Gastrocnemius medialis (tissue), 4 donors: ENCODE data around the gene CLEC20A.

ENCODE experiments used
- POLR2A ChIP-seq, 2 donors: fragments of 450-650 bp; IDR thresholded peaks; one replicate each; pipeline ENCODE4 v1.6.1; 2017; ENCODE audit warnings: antibody characterized with exemption in 2 of 2, mild to moderate bottlenecking in 2 of 2, moderate library complexity in 2 of 2
- TF ChIP-seq, protein P1 (sequence below), 5 experiments: fragments of 450-650 bp in 3 of 5; fragments of 200-600 bp in 2 of 5; sonication (generic) in 2 of 5; IDR thresholded peaks in 4 of 5; conservative IDR thresholded peaks in 1 of 5; 1 replicate in 4 of 5; 2 replicates in 1 of 5; pipeline ENCODE4 v1.5.1; 2016 to 2019; ENCODE audit warnings: antibody characterized with exemption in 5 of 5, mild to moderate bottlenecking in 3 of 5, moderate library complexity in 3 of 5

DNA sequence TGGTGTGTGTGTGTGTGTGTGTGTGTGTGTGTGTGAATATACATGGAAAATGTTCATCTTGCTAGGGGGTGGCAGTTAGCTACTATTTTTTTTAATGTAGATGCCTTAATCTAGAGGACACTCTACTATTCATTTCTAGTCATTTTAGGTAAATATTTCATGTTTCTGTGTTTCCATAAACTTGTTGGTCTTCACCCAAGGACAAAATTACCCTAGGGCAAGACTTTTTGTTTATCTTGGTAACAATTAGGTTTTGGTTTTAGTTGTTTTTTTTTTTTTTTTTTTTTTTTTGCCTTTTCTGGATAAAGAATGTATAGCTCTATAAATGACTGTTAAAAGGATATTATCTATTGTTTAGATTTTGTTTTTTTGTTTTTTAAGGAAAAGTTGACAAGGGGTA lies 32.2 kb downstream of the CLEC20A start:
- TF ChIP-seq, protein P1, sequence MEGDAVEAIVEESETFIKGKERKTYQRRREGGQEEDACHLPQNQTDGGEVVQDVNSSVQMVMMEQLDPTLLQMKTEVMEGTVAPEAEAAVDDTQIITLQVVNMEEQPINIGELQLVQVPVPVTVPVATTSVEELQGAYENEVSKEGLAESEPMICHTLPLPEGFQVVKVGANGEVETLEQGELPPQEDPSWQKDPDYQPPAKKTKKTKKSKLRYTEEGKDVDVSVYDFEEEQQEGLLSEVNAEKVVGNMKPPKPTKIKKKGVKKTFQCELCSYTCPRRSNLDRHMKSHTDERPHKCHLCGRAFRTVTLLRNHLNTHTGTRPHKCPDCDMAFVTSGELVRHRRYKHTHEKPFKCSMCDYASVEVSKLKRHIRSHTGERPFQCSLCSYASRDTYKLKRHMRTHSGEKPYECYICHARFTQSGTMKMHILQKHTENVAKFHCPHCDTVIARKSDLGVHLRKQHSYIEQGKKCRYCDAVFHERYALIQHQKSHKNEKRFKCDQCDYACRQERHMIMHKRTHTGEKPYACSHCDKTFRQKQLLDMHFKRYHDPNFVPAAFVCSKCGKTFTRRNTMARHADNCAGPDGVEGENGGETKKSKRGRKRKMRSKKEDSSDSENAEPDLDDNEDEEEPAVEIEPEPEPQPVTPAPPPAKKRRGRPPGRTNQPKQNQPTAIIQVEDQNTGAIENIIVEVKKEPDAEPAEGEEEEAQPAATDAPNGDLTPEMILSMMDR (IDR thresholded peaks at IDR 0.05 in 4 of 5, conservative IDR thresholded peaks at IDR 0.05 in 1 of 5): no peak
- no peak for TF ChIP-seq POLR2A (IDR thresholded peaks at IDR 0.05)
